ENCODE results near the gene ZNF557. TPM values are rescaled to one million over a fixed set of nuclear protein-coding genes. Genes with fewer than 3 reads are reported as not detected.
A peak's percentile ranks its signal among the peaks of the same experiment; 100 is the strongest.

The ZNF557 gene
- total RNA-seq, 1 experiment from 2014 or later = 3.9 TPM

- H3K4me1 ChIP-seq (replicated peaks; ENCODE audit: insufficient read depth) = 0 out of 2 replicates have a peak, but pooled peaks cover 4% of the 10 kb centered on the region
- no peak for DNase-seq
- no peaks in the 10 kb centered on the region for H3K9me2 ChIP-seq (ENCODE audit: insufficient read depth)
- no peak for TF ChIP-seq CTCF (conservative IDR thresholded peaks at IDR 0.05)
- no peak for TF ChIP-seq EZH2 (IDR thresholded peaks at IDR 0.05; ENCODE audit: low read depth)
- 0 out of 2 replicates have a peak, but pooled peaks cover 4% of the 10 kb centered on the region for H3F3A ChIP-seq (ENCODE audit: insufficient read depth, low read depth)
- H3K27ac ChIP-seq = no peak overlapping the region; the same call in 1 of the 2 replicates
- H3K9me3 ChIP-seq (ENCODE audit: insufficient read depth, low read depth) = no peaks in the 10 kb centered on the region
- no peak overlapping the region; the same call in 1 of the 2 replicates for H2AFZ ChIP-seq
- H3K4me2 ChIP-seq = peak overlapping the region; percentile 77
- ChIA-PET POLR2A (ENCODE audit: unreplicated experiment) (no interaction called here), CTCF (no interaction called here)
- intact Hi-C loops (cut with micrococcal nuclease; ENCODE audit: unreplicated experiment) = no loop called here
- no peaks in the 10 kb centered on the region for H4K20me1 ChIP-seq (ENCODE audit: insufficient read depth)
- H3K4me3 ChIP-seq = peak overlapping the region; percentile 79; the same call in 1 of the 2 replicates
- H3K27me3 ChIP-seq (ENCODE audit: insufficient read depth, low read depth) = no peaks in the 10 kb centered on the region
- H3K36me3 ChIP-seq (ENCODE audit: low read depth) = no peaks in the 10 kb centered on the region
- BruUV-seq (replicated peaks) = TSS peak; percentile 71
- H3K79me2 ChIP-seq (ENCODE audit: low read depth) = no peaks in the 10 kb centered on the region
Observed at GRCh38 chr19:7098096-7098495, 28.6 kb downstream of the ZNF557 start.

- 0 out of 2 replicates have a peak, but pooled peaks cover 4% of the 10 kb centered on the region for H3K4me1 ChIP-seq (replicated peaks; ENCODE audit: insufficient read depth)
- ChIA-PET CTCF (interaction anchor here (0.8 kb wide), 1 partner anchor 98 kb away, joined by 4 read pairs; no protein-coding TSS in a partner anchor), POLR2A (ENCODE audit: unreplicated experiment) (interaction anchor here (0.5 to 0.7 kb wide), 8 partner anchors 28 to 822 kb away, joined by 3 to 14 read pairs (median 4); no protein-coding TSS in a partner anchor)
- peak; percentile 65 to 81 for DNase-seq
- no peaks in the 10 kb centered on the region for H3K79me2 ChIP-seq (ENCODE audit: low read depth)
- 0 out of 2 replicates have a peak, but pooled peaks cover 4% of the 10 kb centered on the region for H3F3A ChIP-seq (ENCODE audit: insufficient read depth, low read depth)
- H3K4me3 ChIP-seq = peak overlapping the region; percentile 79
- intact Hi-C loops (cut with micrococcal nuclease; ENCODE audit: unreplicated experiment) = no loop called here
- peak overlapping the region; percentile 91 for H2AFZ ChIP-seq
- TF ChIP-seq CTCF (conservative IDR thresholded peaks at IDR 0.05) = no peak
- no peak for TF ChIP-seq EZH2 (IDR thresholded peaks at IDR 0.05; ENCODE audit: low read depth)
- no peaks in the 10 kb centered on the region for H3K27me3 ChIP-seq (ENCODE audit: insufficient read depth, low read depth)
- no peaks in the 10 kb centered on the region for H3K9me3 ChIP-seq (ENCODE audit: insufficient read depth, low read depth)
- BruUV-seq (replicated peaks) = no TSS peak
- peak overlapping the region; percentile 77 for H3K4me2 ChIP-seq
- no peaks in the 10 kb centered on the region for H4K20me1 ChIP-seq (ENCODE audit: insufficient read depth)
- peak overlapping the region; percentile 73 for H3K27ac ChIP-seq
- H3K9me2 ChIP-seq (ENCODE audit: insufficient read depth) = no peaks in the 10 kb centered on the region
- H3K36me3 ChIP-seq (ENCODE audit: low read depth) = no peaks in the 10 kb centered on the region
Observed at GRCh38 chr19:7098701-7099596, 29.4 kb downstream of the ZNF557 start.

GRCh38 chr19:7099597-7099921, 30.1 kb downstream of the ZNF557 start:
- Histone ChIP-seq H3K4me3 (peak overlapping the region; percentile 79), H3K27me3 (ENCODE audit: insufficient read depth, low read depth) (no peaks in the 10 kb centered on the region), H2AFZ (peak overlapping the region; percentile 91), H3K9me2 (ENCODE audit: insufficient read depth) (no peaks in the 10 kb centered on the region), H3K4me2 (peak overlapping the region; percentile 77), H3K36me3 (ENCODE audit: low read depth) (no peaks in the 10 kb centered on the region), H4K20me1 (ENCODE audit: insufficient read depth) (no peaks in the 10 kb centered on the region), H3K9me3 (ENCODE audit: insufficient read depth, low read depth) (no peaks in the 10 kb centered on the region), H3K27ac (no peak overlapping the region), H3F3A (ENCODE audit: insufficient read depth, low read depth) (0 out of 2 replicates have a peak, but pooled peaks cover 4% of the 10 kb centered on the region), H3K4me1 (replicated peaks; ENCODE audit: insufficient read depth) (0 out of 2 replicates have a peak, but pooled peaks cover 4% of the 10 kb centered on the region), H3K79me2 (ENCODE audit: low read depth) (no peaks in the 10 kb centered on the region)
- ChIA-PET POLR2A (ENCODE audit: unreplicated experiment) (interaction anchor here (0.5 to 0.7 kb wide), 6 partner anchors 28 to 469 kb away, joined by 3 to 11 read pairs (median 4); no protein-coding TSS in a partner anchor), CTCF (interaction anchor here (0.7 to 0.8 kb wide), 2 partner anchors 97 to 598 kb away, joined by 3 to 4 read pairs; no protein-coding TSS in a partner anchor)
- intact Hi-C loops (cut with micrococcal nuclease; ENCODE audit: unreplicated experiment) = no loop called here
- DNase-seq = no peak
- BruUV-seq (replicated peaks) = no TSS peak
- TF ChIP-seq EZH2 (IDR thresholded peaks at IDR 0.05; ENCODE audit: low read depth) (no peak), CTCF (conservative IDR thresholded peaks at IDR 0.05) (no peak)

Measured in PC-9 (cell line).